K562 (cell line): Measurements from ENCODE around the gene LY6G6F. TPM values are rescaled to one million over a fixed set of nuclear protein-coding genes. Genes with fewer than 3 reads are reported as not detected.

Source experiments
- ATF2 ChIP-seq: sonication (generic); formaldehyde crosslinking; IDR thresholded peaks from 2 replicates; pipeline ENCODE4 v1.8.1; 2022; ENCODE audit warnings: missing genetic modification reagents
- GABPB2 ChIP-seq: fragments of 250-450 bp; sonication (Bioruptor Pico); conservative IDR thresholded peaks from 2 replicates; pipeline ENCODE4 v1.5.1; 2021; ENCODE audit warnings: mild to moderate bottlenecking
- HINFP ChIP-seq: fragments of 450-650 bp; conservative IDR thresholded peaks from 2 replicates; pipeline ENCODE4 v1.6.1; 2016; ENCODE audit warnings: missing genetic modification characterization, low read depth, mild to moderate bottlenecking, control low read depth, missing compliant biosample characterization
- JUND ChIP-seq, 2 experiments: IDR thresholded peaks; 2 replicates in 1 of 2; 3 replicates in 1 of 2; pipeline ENCODE4 v1.6.1; 2011; ENCODE audit warnings: borderline replicate concordance in 2 of 2, low read depth in 2 of 2, low read length in 2 of 2, improper control_type of control experiment in 1 of 2, missing biosample characterization in 1 of 2, missing genetic modification characterization in 1 of 2, missing genetic modification reagents in 1 of 2
- MCM3 ChIP-seq: fragments of 450-650 bp; IDR thresholded peaks from 2 replicates; pipeline ENCODE4 v1.6.1; 2016
- MIER1 ChIP-seq: fragments of 450-650 bp; IDR thresholded peaks from 2 replicates; pipeline ENCODE4 v1.6.1; 2016; ENCODE audit warnings: antibody characterized with exemption, mild to moderate bottlenecking, low read depth
- MTA1 ChIP-seq: fragments of 450-650 bp; IDR thresholded peaks from 2 replicates; pipeline ENCODE4 v1.6.1; 2017; ENCODE audit warnings: borderline replicate concordance
- MXI1 ChIP-seq: IDR thresholded peaks from 2 replicates; pipeline ENCODE4 v1.6.1; 2011; ENCODE audit warnings: low read depth, mild to moderate bottlenecking, improper control_type of control experiment, low read length
- NCOA1 ChIP-seq: fragments of 450-650 bp; IDR thresholded peaks from 2 replicates; pipeline ENCODE4 v1.6.1; 2016; ENCODE audit warnings: low read depth
- RBBP5 ChIP-seq: fragments of 200-600 bp; sonication (generic); IDR thresholded peaks from 2 replicates; pipeline ENCODE4 v1.6.1; 2012; ENCODE audit warnings: borderline replicate concordance, mild to moderate bottlenecking, low read length, control low read depth, inconsistent platforms; ENCODE audit not compliant: insufficient read depth, poor library complexity, severe bottlenecking
- SIN3A ChIP-seq, 2 experiments: fragments of 150-350 bp in 1 of 2; IDR thresholded peaks; 2 replicates each; pipeline ENCODE4 v1.6.1; 2011 to 2016; ENCODE audit warnings: borderline replicate concordance in 2 of 2, low read depth in 2 of 2, low read length in 2 of 2, mild to moderate bottlenecking in 2 of 2, moderate library complexity in 2 of 2; ENCODE audit not compliant: control insufficient read depth in 1 of 2
- SMARCC2 ChIP-seq: fragments of 450-650 bp; IDR thresholded peaks from 2 replicates; pipeline ENCODE4 v1.6.1; 2017; ENCODE audit warnings: antibody characterized with exemption, moderate library complexity, mild to moderate bottlenecking, low read depth
- STAT6 ChIP-seq: sonication (generic); formaldehyde crosslinking; IDR thresholded peaks from 2 replicates; pipeline ENCODE4 v1.8.1; 2023; ENCODE audit warnings: mild to moderate bottlenecking, missing genetic modification reagents
- USF1 ChIP-seq: sonication (generic); formaldehyde crosslinking; IDR thresholded peaks from 2 replicates; pipeline ENCODE4 v1.9.0; 2022; ENCODE audit warnings: mild to moderate bottlenecking, missing genetic modification reagents
- ZBTB8A ChIP-seq: fragments of 450-650 bp; IDR thresholded peaks from 2 replicates; pipeline ENCODE4 v1.6.1; 2018; ENCODE audit warnings: mild to moderate bottlenecking, moderate library complexity; ENCODE audit not compliant: partially characterized antibody
- ZHX1 ChIP-seq: fragments of 150-350 bp; conservative IDR thresholded peaks from 2 replicates; pipeline ENCODE4 v1.6.1; 2014; ENCODE audit warnings: low read length
- ZNF444 ChIP-seq: fragments of 250-450 bp; sonication (Bioruptor Pico); IDR thresholded peaks from 2 replicates; pipeline ENCODE4 v1.4.0; 2020; ENCODE audit warnings: mild to moderate bottlenecking, moderate library complexity
- polyA plus RNA-seq, 8 experiments: library from polyadenylated mRNA; depleted of rRNA in 4 of 8; stranded (reverse) in 5 of 8; unstranded in 3 of 8; fragments of >200 nt; fragmentation: Nextera tagmentation in 2 of 8; fragmentation: Illumina TruSeq in 1 of 8; extraction: Ambion mirVana in 2 of 8; extraction: Trizol in 1 of 8; gene quantifications; 2 replicates each; pipeline versions ENCODE4 v1.2.1 to v1.2.3, GENCODE V29; 2011 to 2014; ENCODE audit warnings: inconsistent platforms in 1 of 8, missing spikeins in 1 of 8
- total RNA-seq, 7 experiments: library from RNA; depleted of rRNA in 6 of 7; stranded (reverse); fragments of >200 nt in 6 of 7; fragmentation: Illumina TruSeq in 2 of 7; extraction: Trizol in 2 of 7; gene quantifications; 2 replicates each; pipeline versions ENCODE4 v1.2.1 to v1.2.3, GENCODE V29; 2011 to 2021; ENCODE audit warnings: low replicate concordance in 1 of 7

Gene LY6G6F
- total and polyA plus RNA-seq, 9 of the 15 experiments (the other 6 are each of a cell fraction or from before 2014, with no cell fraction given): 0.14 to 0.50 (median 0.28) TPM; not detected in 2

- no peak for TF ChIP-seq ATF2 (CRISPR knock-in tag)
- TF ChIP-seq HINFP (tag): no peak
- peak; percentile 29 to 59; a peak in 3 of 4 replicates for TF ChIP-seq SIN3A (IDR thresholded peaks at IDR 0.05; ENCODE audit: borderline replicate concordance in 2 of 2, control insufficient read depth in 1 of 2, low read depth in 2 of 2, low read length in 2 of 2)
- no peak for TF ChIP-seq ZBTB8A
- TF ChIP-seq JUND (IDR thresholded peaks at IDR 0.05; ENCODE audit: borderline replicate concordance, low read depth, low read length): no peak
- no peak for TF ChIP-seq JUND (tag; IDR thresholded peaks at IDR 0.05; ENCODE audit: borderline replicate concordance, low read depth, low read length)
- peak; percentile 55; the same call in 1 of the 2 replicates for TF ChIP-seq NCOA1
- no peak for TF ChIP-seq USF1 (CRISPR knock-in tag)
- no peak for TF ChIP-seq RBBP5
- 0 out of 2 replicates have a peak, but pooled peaks have one; percentile 30 for TF ChIP-seq STAT6
- peak; percentile 35; the same call in 1 of the 2 replicates for TF ChIP-seq MIER1
- 0 out of 2 replicates have a peak, but pooled peaks have one; percentile 47 for TF ChIP-seq ZNF444
- 0 out of 2 replicates have a peak, but pooled peaks have one; percentile 62 for TF ChIP-seq SMARCC2
- TF ChIP-seq ZHX1: no peak
- no peak for TF ChIP-seq MCM3
- no peak for TF ChIP-seq MTA1
- TF ChIP-seq MXI1: 0 out of 2 replicates have a peak, but pooled peaks have one; percentile 48
- TF ChIP-seq GABPB2 (CRISPR knock-in tag): 0 out of 2 replicates have a peak, but pooled peaks have one; percentile 78
Observed at GRCh38 chr6:31666337-31666965, 40.2 kb upstream of the LY6G6F start (continued).
